Measurements from ENCODE around the gene MTHFD2. TPM values are rescaled to one million over a fixed set of nuclear protein-coding genes. Genes with fewer than 3 reads are reported as not detected.

Gene MTHFD2
- total and polyA plus RNA-seq, 2 donors (not counting 3 experiments of a cell fraction or from before 2014, with no cell fraction given), result 25.6 to 83.2 TPM

DNA sequence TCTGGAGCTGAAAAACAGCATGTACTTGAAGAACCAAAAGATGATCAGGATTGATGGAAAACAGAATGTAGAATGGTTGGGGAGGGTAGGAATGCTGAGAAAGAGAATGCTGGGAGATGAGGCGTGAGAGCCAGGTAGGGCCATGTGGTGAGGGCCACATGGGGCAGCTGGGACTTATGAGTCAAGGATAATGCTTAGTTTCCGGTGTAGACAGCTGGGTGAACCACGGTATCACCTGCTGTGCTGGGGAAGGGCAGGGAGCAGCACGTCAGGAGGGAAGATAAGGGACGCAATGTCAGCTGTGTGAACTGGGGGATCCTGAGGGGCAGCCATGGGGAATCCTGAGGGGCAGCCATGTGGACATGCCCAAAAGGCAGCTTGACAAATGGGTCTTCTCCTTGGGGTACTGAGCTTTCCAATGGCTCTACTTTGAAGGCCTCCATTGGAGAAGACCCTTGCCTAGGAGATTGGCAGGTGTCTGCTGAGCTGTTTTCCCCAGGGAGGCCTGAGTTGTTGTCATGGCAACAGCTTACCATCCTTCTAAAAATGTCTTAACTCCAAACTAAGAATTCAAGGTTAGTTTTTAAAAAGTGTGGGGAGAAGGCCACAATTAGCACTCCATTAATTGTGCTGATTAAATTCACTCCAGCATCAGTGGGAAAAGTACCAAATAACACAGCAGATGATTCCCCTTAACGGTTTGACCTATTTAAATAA lies 51.1 kb downstream of the MTHFD2 start:
- no peak for DNase-seq (ENCODE audit: low read depth, low spot score)
- Histone ChIP-seq H3K79me2 (ENCODE audit: control insufficient read depth, insufficient read depth, low read length) (no peaks in the 10 kb centered on the region), H3K27me3 (ENCODE audit: control insufficient read depth in 2 of 2, insufficient read depth in 2 of 2, low read length in 2 of 2) (peaks cover 0 to 2% of the 10 kb centered on the region in 2 experiments), H4K20me1 (replicated peaks; ENCODE audit: control insufficient read depth, extremely low read depth, insufficient read depth, low read length) (no peaks in the 10 kb centered on the region), H3K4me2 (ENCODE audit: insufficient read depth, low read length) (no peak overlapping the region), H3K9ac (replicated peaks; ENCODE audit: extremely low read depth, insufficient read depth, low read length) (no peak overlapping the region), H3K9me3 (replicated peaks; ENCODE audit: control insufficient read depth, insufficient read depth, low read length) (no peaks in the 10 kb centered on the region), H3K36me3 (ENCODE audit: control insufficient read depth in 2 of 2, extremely low read depth in 1 of 2, insufficient read depth in 2 of 2, low read length in 2 of 2) (no peaks in the 10 kb centered on the region), H3K4me3 (replicated peaks in 1 of 3; ENCODE audit: insufficient read depth in 1 of 3, low read depth in 1 of 3, low read length in 3 of 3) (no peak overlapping the region), H3K27ac (ENCODE audit: insufficient read depth, low read depth, low read length) (no peak overlapping the region), H2AFZ (ENCODE audit: low read depth, low read length) (no peak overlapping the region), H3K9me1 (replicated peaks; ENCODE audit: control insufficient read depth, extremely low read depth, insufficient read depth, low read length) (no peaks in the 10 kb centered on the region), H3K4me1 (ENCODE audit: control insufficient read depth, extremely low read depth, insufficient read depth, low read length) (no peaks in the 10 kb centered on the region)
- no TSS peak for BruUV-seq (replicated peaks)
- ChIA-PET POLR2A (no interaction called here), CTCF (interaction anchor here (0.5 to 5.0 kb wide), 42 partner anchors 10 to 569 kb away, joined by 3 to 81 read pairs (median 4); partner anchors contain the start of genes CCDC142, MOB1A, SLC4A5 and STAMBP)
- intact Hi-C loops (cut with micrococcal nuclease), result loop anchor here (1.0 to 10.0 kb wide), 5 partner anchors 86 to 425 kb away; partner anchors contain the start of gene STAMBP
- no peak for TF ChIP-seq EZH2 (IDR thresholded peaks at IDR 0.05; ENCODE audit: borderline replicate concordance, low read depth, low read length, severe bottlenecking)
- no peak for TF ChIP-seq FOS (IDR thresholded peaks at IDR 0.05; ENCODE audit: borderline replicate concordance, insufficient read depth, low read length)
- TF ChIP-seq, protein P1, sequence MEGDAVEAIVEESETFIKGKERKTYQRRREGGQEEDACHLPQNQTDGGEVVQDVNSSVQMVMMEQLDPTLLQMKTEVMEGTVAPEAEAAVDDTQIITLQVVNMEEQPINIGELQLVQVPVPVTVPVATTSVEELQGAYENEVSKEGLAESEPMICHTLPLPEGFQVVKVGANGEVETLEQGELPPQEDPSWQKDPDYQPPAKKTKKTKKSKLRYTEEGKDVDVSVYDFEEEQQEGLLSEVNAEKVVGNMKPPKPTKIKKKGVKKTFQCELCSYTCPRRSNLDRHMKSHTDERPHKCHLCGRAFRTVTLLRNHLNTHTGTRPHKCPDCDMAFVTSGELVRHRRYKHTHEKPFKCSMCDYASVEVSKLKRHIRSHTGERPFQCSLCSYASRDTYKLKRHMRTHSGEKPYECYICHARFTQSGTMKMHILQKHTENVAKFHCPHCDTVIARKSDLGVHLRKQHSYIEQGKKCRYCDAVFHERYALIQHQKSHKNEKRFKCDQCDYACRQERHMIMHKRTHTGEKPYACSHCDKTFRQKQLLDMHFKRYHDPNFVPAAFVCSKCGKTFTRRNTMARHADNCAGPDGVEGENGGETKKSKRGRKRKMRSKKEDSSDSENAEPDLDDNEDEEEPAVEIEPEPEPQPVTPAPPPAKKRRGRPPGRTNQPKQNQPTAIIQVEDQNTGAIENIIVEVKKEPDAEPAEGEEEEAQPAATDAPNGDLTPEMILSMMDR (IDR thresholded peaks at IDR 0.05; ENCODE audit: extremely low read depth in 1 of 2, insufficient read depth in 1 of 2, low read depth in 1 of 2, low read length in 2 of 2), result no peak
- no peak for TF ChIP-seq MYC (IDR thresholded peaks at IDR 0.05; ENCODE audit: low read depth, low read length)
- no peak for TF ChIP-seq JUN (IDR thresholded peaks at IDR 0.05; ENCODE audit: borderline replicate concordance, insufficient read depth, insufficient read length, low read depth)
- no peak for TF ChIP-seq GATA2 (IDR thresholded peaks at IDR 0.05; ENCODE audit: insufficient read depth, insufficient read length, low read depth, low read length)
- no peak for TF ChIP-seq MAX (IDR thresholded peaks at IDR 0.05; ENCODE audit: insufficient read depth, insufficient read length)
- TF ChIP-seq POLR2A (IDR thresholded peaks at IDR 0.05; ENCODE audit: low read depth, low read length), result no peak
- dilution Hi-C loops (cut with MboI; ENCODE audit: extremely low pct_ligation_motif_present, low sequenced_read_pairs), result no loop called here
- no peak for FAIRE-seq

Data from endothelial cell of umbilical vein (primary cell).